Hepatocyte (in vitro differentiated cells): ENCODE results near the gene CDKN2AIPNL. TPM values are rescaled to one million over a fixed set of nuclear protein-coding genes. Genes with fewer than 3 reads are reported as not detected.

Experiments
- DNase-seq: peaks from one replicate; pipeline ENCODE4 v3.0.0-alpha.2; 2016; ENCODE audit warnings: low spot score
- H2AFZ ChIP-seq: fragments of 200-600 bp; sonication (generic); 2 replicates; pipeline ENCODE4 v1.6.0; 2016; ENCODE audit warnings: antibody characterized with exemption, mild to moderate bottlenecking
- H3K27ac ChIP-seq: fragments of 200-600 bp; sonication (generic); 2 replicates; pipeline ENCODE4 v1.5.1; 2016; ENCODE audit warnings: mild to moderate bottlenecking
- H3K27me3 ChIP-seq: fragments of 200-600 bp; sonication (generic); 2 replicates; pipeline ENCODE4 v1.6.1; 2016
- H3K36me3 ChIP-seq: fragments of 200-600 bp; sonication (generic); replicated peaks from 2 replicates; pipeline ENCODE4 v1.5.1; 2016; ENCODE audit warnings: low read depth; ENCODE audit not compliant: insufficient read depth
- H3K4me1 ChIP-seq: fragments of 200-600 bp; sonication (generic); 2 replicates; pipeline ENCODE4 v1.5.1; 2016; ENCODE audit warnings: mild to moderate bottlenecking, moderate library complexity; ENCODE audit not compliant: insufficient read depth
- H3K4me2 ChIP-seq: fragments of 200-600 bp; sonication (generic); 2 replicates; pipeline ENCODE4 v1.6.0; 2016
- H3K4me3 ChIP-seq: fragments of 200-600 bp; sonication (generic); 2 replicates; pipeline ENCODE4 v1.5.1; 2016; ENCODE audit warnings: mild to moderate bottlenecking
- H3K79me2 ChIP-seq: fragments of 200-600 bp; sonication (generic); 2 replicates; pipeline ENCODE4 v1.6.0; 2017; ENCODE audit warnings: mild to moderate bottlenecking
- H3K9me2 ChIP-seq: fragments of 200-600 bp; sonication (generic); replicated peaks from 2 replicates; pipeline ENCODE4 v1.6.0; 2017; ENCODE audit warnings: mild to moderate bottlenecking; ENCODE audit not compliant: insufficient read depth
- H3K9me3 ChIP-seq: fragments of 200-600 bp; sonication (generic); 2 replicates; pipeline ENCODE4 v1.5.1; 2016; ENCODE audit warnings: low read depth, mild to moderate bottlenecking
- H4K20me1 ChIP-seq: fragments of 200-600 bp; sonication (generic); 2 replicates; pipeline ENCODE4 v1.6.0; 2016; ENCODE audit warnings: mild to moderate bottlenecking; ENCODE audit not compliant: insufficient read depth, poor library complexity, severe bottlenecking
- CTCF ChIP-seq: fragments of 200-600 bp; sonication (generic); IDR thresholded peaks from 2 replicates; pipeline ENCODE4 v1.5.1; 2016; ENCODE audit warnings: antibody characterized with exemption, mild to moderate bottlenecking; ENCODE audit not compliant: poor library complexity
- EZH2 ChIP-seq: fragments of 200-600 bp; sonication (generic); IDR thresholded peaks from 2 replicates; pipeline ENCODE4 v1.6.1; 2016; ENCODE audit warnings: antibody characterized with exemption, mild to moderate bottlenecking, borderline replicate concordance
- EZH2phosphoT487 ChIP-seq: fragments of 200-600 bp; sonication (generic); IDR thresholded peaks from one replicate; pipeline ENCODE4 v1.6.1; 2018; ENCODE audit warnings: antibody characterized with exemption, mild to moderate bottlenecking, low read depth, moderate library complexity; ENCODE audit not compliant: unreplicated experiment, severe bottlenecking
- WGBS: methylation state at CpG from one replicate; pipeline ENCODE4 v1.1.6; 2016; ENCODE audit warnings: low lambda C conversion rate; ENCODE audit errors: missing lambda C conversion rate; 5-methylcytosine and 5-hydroxymethylcytosine counted together
- polyA plus RNA-seq: library from polyadenylated mRNA; unstranded; fragments of >200 nt; fragmentation: Nextera tagmentation; extraction: Ambion mirVana; gene quantifications from 2 replicates; pipeline ENCODE4 v1.2.1, GENCODE V29; 2016
- total RNA-seq: library from RNA; depleted of rRNA; stranded (reverse); fragments of >200 nt; gene quantifications from 2 replicates; pipeline ENCODE4 v1.2.3, GENCODE V29; 2014

CDKN2AIPNL gene
- total and polyA plus RNA-seq, 2 experiments from 2014 or later: 24.1 to 30.0 TPM

GRCh38 chr5:134410822-134411221, 859 bp downstream of the CDKN2AIPNL start:
- Histone ChIP-seq H3K27ac (no peak overlapping the region), H3K27me3 (no peaks in the 10 kb centered on the region), H3K79me2 (peaks cover 34% of the 10 kb centered on the region), H3K9me3 (no peaks in the 10 kb centered on the region), H3K4me2 (peak overlapping the region; percentile 79), H3K4me3 (peak overlapping the region; percentile 51), H3K36me3 (no peaks in the 10 kb centered on the region), H3K9me2 (no peaks in the 10 kb centered on the region), H3K4me1 (peaks cover 22% of the 10 kb centered on the region), H4K20me1 (peaks cover 3% of the 10 kb centered on the region), H2AFZ (peak overlapping the region; percentile 59)
- DNase-seq: no peak
- TF ChIP-seq EZH2phosphoT487 (no peak), EZH2 (no peak), CTCF (no peak)
- 74% methylated on average over 4 of the region's 4 CpGs for WGBS

- Histone ChIP-seq H3K9me3 (no peaks in the 10 kb centered on the region), H3K36me3 (no peaks in the 10 kb centered on the region), H3K27ac (no peak overlapping the region), H3K4me1 (peaks cover 16% of the 10 kb centered on the region), H2AFZ (no peak overlapping the region), H3K27me3 (no peaks in the 10 kb centered on the region), H3K9me2 (no peaks in the 10 kb centered on the region), H3K79me2 (peaks cover 40% of the 10 kb centered on the region), H4K20me1 (peaks cover 3% of the 10 kb centered on the region), H3K4me2 (peak overlapping the region; percentile 79), H3K4me3 (no peak overlapping the region)
- WGBS: 37% methylated on average over 6 of the region's 6 CpGs
- no peak for DNase-seq
- TF ChIP-seq CTCF (no peak), EZH2phosphoT487 (no peak), EZH2 (no peak)
Measured at GRCh38 chr5:134409321-134409720, 2.4 kb downstream of the CDKN2AIPNL start.

GRCh38 chr5:134406390-134406789, 5.3 kb downstream of the CDKN2AIPNL start:
- DNase-seq: no peak
- no peak overlapping the region for H2AFZ ChIP-seq
- 68% methylated on average over 1 of the region's 1 CpG for WGBS

More at GRCh38 chr5:134406390-134406789, 5.3 kb downstream of the CDKN2AIPNL start:
- H3K4me3 ChIP-seq: no peak overlapping the region
- peaks cover 30% of the 10 kb centered on the region for H3K79me2 ChIP-seq
- peaks cover 6% of the 10 kb centered on the region for H3K4me1 ChIP-seq
- H3K4me2 ChIP-seq: no peak overlapping the region
- H4K20me1 ChIP-seq: peaks cover 3% of the 10 kb centered on the region
- no peaks in the 10 kb centered on the region for H3K9me3 ChIP-seq
- no peak for TF ChIP-seq EZH2
- TF ChIP-seq EZH2phosphoT487: no peak
- TF ChIP-seq CTCF: no peak
- H3K27ac ChIP-seq: no peak overlapping the region
- no peaks in the 10 kb centered on the region for H3K36me3 ChIP-seq
- H3K9me2 ChIP-seq: no peaks in the 10 kb centered on the region
- no peaks in the 10 kb centered on the region for H3K27me3 ChIP-seq
